GM12878 (cell line): ENCODE data around the gene BRD2. TPM values are rescaled to one million over a fixed set of nuclear protein-coding genes. Genes with fewer than 3 reads are reported as not detected.

Experiments used
- ATAC-seq: fragments of 200-7000 bp; cut with Tn5 transposase; 3 replicates; pipeline ENCODE4 v1.9.1; 2020; ENCODE audit warnings: mild to moderate bottlenecking, moderate library complexity
- BruUV-seq: library from RNA; stranded (reverse); fragments of 400-500 nt; replicated peaks from 2 replicates; lab custom pipeline; 2021; lab: Mats Ljungman, UMichigan
- CTCF ChIA-PET: fragments of 300-600 bp; sonication (Branson Sonifier 250); formaldehyde crosslinking; extraction: SDS; loops from one replicate; lab custom pipeline; 2021; ENCODE audit warnings: inconsistent platforms; lab: Yijun Ruan, JAX
- POLR2A ChIA-PET: fragments of 350-600 bp; formaldehyde crosslinking; extraction: SDS; loops from one replicate; lab custom pipeline; 2021; ENCODE audit warnings: inconsistent platforms; lab: Charles Lee
- RAD21 ChIA-PET: fragments of 300-600 bp; sonication (Branson Sonifier 250); formaldehyde crosslinking; loops from one replicate; lab custom pipeline; 2023; ENCODE audit warnings: antibody characterized with exemption; ENCODE audit not compliant: unreplicated experiment; lab: Charles Lee
- SMC1A ChIA-PET: fragments of 300-600 bp; sonication (Branson Sonifier 250); formaldehyde crosslinking; loops from one replicate; lab custom pipeline; 2023; ENCODE audit not compliant: unreplicated experiment, uncharacterized antibody; lab: Charles Lee
- DNase-seq: peaks from one replicate; pipeline ENCODE4 v3.0.0-alpha.2; 2011; ENCODE audit warnings: low read depth, low spot score
- FAIRE-seq: peaks from 3 replicates; lab custom pipeline; 2011; peaks lifted over from hg19 to GRCh38; lab: Jason Lieb, UNC
- H2AFZ ChIP-seq: 2 replicates; pipeline ENCODE4 v1.6.0; 2011; ENCODE audit warnings: low read depth, low read length, control low read depth; ENCODE audit not compliant: control insufficient read depth
- H3K27ac ChIP-seq: 2 replicates; pipeline ENCODE4 v1.5.1; 2011; ENCODE audit warnings: control low read depth; ENCODE audit not compliant: control insufficient read depth, insufficient read depth
- H3K27me3 ChIP-seq, 2 experiments: replicated peaks in 1 of 2; 2 replicates each; pipeline versions ENCODE4 v1.6.0 to v1.6.1; 2011; ENCODE audit warnings: low read length in 1 of 2; ENCODE audit not compliant: control insufficient read depth in 2 of 2, insufficient read depth in 2 of 2
- H3K36me3 ChIP-seq, 2 experiments: 2 replicates each; pipeline ENCODE4 v1.5.1; 2011; ENCODE audit warnings: low read length in 1 of 2; ENCODE audit not compliant: control insufficient read depth in 2 of 2, insufficient read depth in 2 of 2
- H3K4me1 ChIP-seq: 2 replicates; pipeline ENCODE4 v1.6.1; 2011; ENCODE audit warnings: mild to moderate bottlenecking, low read length, moderate library complexity, mixed read lengths; ENCODE audit not compliant: control insufficient read depth, insufficient read depth
- H3K4me2 ChIP-seq: 2 replicates; pipeline ENCODE4 v1.6.0; 2011; ENCODE audit warnings: control low read depth; ENCODE audit not compliant: control insufficient read depth, insufficient read depth
- H3K4me3 ChIP-seq: fragments of 200-600 bp; sonication (generic); 2 replicates; pipeline ENCODE4 v1.5.1; 2016
- H3K79me2 ChIP-seq: 2 replicates; pipeline ENCODE4 v1.6.0; 2011; ENCODE audit warnings: low read length; ENCODE audit not compliant: control insufficient read depth, insufficient read depth
- H3K9ac ChIP-seq: 2 replicates; pipeline ENCODE4 v1.8.0; 2011; ENCODE audit warnings: low read length, control low read depth, mixed read lengths; ENCODE audit not compliant: control insufficient read depth, insufficient read depth
- H3K9me3 ChIP-seq: replicated peaks from 3 replicates; pipeline ENCODE4 v1.5.1; 2011; ENCODE audit warnings: mild to moderate bottlenecking, low read length; ENCODE audit not compliant: control insufficient read depth, insufficient read depth
- H4K20me1 ChIP-seq: 2 replicates; pipeline ENCODE4 v1.6.0; 2011; ENCODE audit not compliant: control insufficient read depth, insufficient read depth
- BHLHE40 ChIP-seq, 2 experiments: fragments of 450-650 bp in 1 of 2; IDR thresholded peaks; 2 replicates each; pipeline ENCODE4 v1.6.1; 2011 to 2017; ENCODE audit warnings: low read depth in 2 of 2, borderline replicate concordance in 1 of 2, improper control_type of control experiment in 1 of 2, low read length in 1 of 2, mild to moderate bottlenecking in 1 of 2
- CHD2 ChIP-seq: IDR thresholded peaks from 2 replicates; pipeline ENCODE4 v1.6.1; 2011; ENCODE audit warnings: low read depth, low read length, improper control_type of control experiment, borderline replicate concordance
- EED ChIP-seq: sonication (generic); IDR thresholded peaks from 2 replicates; pipeline ENCODE4 v1.6.1; 2016; ENCODE audit warnings: antibody characterized with exemption, low read depth
- FOS ChIP-seq: IDR thresholded peaks from 3 replicates; pipeline ENCODE4 v1.6.1; 2011; ENCODE audit warnings: borderline replicate concordance; ENCODE audit not compliant: insufficient read length; ENCODE audit errors: extremely low read depth
- JUND ChIP-seq: IDR thresholded peaks from 2 replicates; pipeline ENCODE4 v1.6.1; 2012; ENCODE audit warnings: low read depth, mild to moderate bottlenecking, low read length, improper control_type of control experiment, moderate library complexity
- MEF2A ChIP-seq: IDR thresholded peaks from 2 replicates; pipeline ENCODE4 v1.6.1; 2011; ENCODE audit warnings: low read depth, mild to moderate bottlenecking, low read length, moderate library complexity; ENCODE audit not compliant: insufficient read depth
- MTA2 ChIP-seq: fragments of 450-650 bp; IDR thresholded peaks from 2 replicates; pipeline ENCODE4 v1.6.1; 2016; ENCODE audit warnings: low read depth, mild to moderate bottlenecking, moderate library complexity
- SIN3A ChIP-seq: IDR thresholded peaks from 2 replicates; pipeline ENCODE4 v1.6.1; 2012; ENCODE audit warnings: low read depth, low read length, improper control_type of control experiment
- STAT3 ChIP-seq: IDR thresholded peaks from 2 replicates; pipeline ENCODE4 v1.6.1; 2011; ENCODE audit warnings: low read depth, low read length, improper control_type of control experiment
- SUZ12 ChIP-seq: fragments of 200-600 bp; sonication (generic); IDR thresholded peaks from one replicate; pipeline ENCODE4 v1.6.1; 2018; ENCODE audit warnings: antibody characterized with exemption, mild to moderate bottlenecking; ENCODE audit not compliant: unreplicated experiment
- WGBS: methylation state at CpG from one replicate; pipeline ENCODE4 v1.1.6; 2016; ENCODE audit warnings: low lambda C conversion rate; ENCODE audit not compliant: insufficient replicate concordance, insufficient coverage; ENCODE audit errors: missing lambda C conversion rate; 5-methylcytosine and 5-hydroxymethylcytosine counted together
- in situ Hi-C: fragments of 300-500 bp; cut with MboI; formaldehyde crosslinking; loops from 9 replicates; pipeline ENCODE4 v1.14.3; 2018; ENCODE audit warnings: mixed read lengths
- intact Hi-C: fragments of 100-400 bp; cut with micrococcal nuclease; formaldehyde crosslinking; loops from one replicate; pipeline ENCODE4 v1.14.2; 2022; ENCODE audit not compliant: unreplicated experiment
- polyA plus RNA-seq, 11 experiments: library from polyadenylated mRNA; depleted of rRNA in 4 of 11; unstranded in 6 of 11; stranded (reverse) in 5 of 11; fragments of >200 nt; fragmentation: Nextera tagmentation in 4 of 11; fragmentation: Illumina TruSeq in 1 of 11; extraction: Ambion mirVana in 4 of 11; extraction: Trizol in 1 of 11; gene quantifications; 1 replicate in 1 of 11; 2 replicates in 10 of 11; pipeline versions ENCODE4 v1.2.1 to v1.2.3, GENCODE V29; 2011 to 2016; ENCODE audit warnings: inconsistent platforms in 2 of 11, missing spikeins in 2 of 11, low read depth in 1 of 11
- total RNA-seq, 4 experiments: library from RNA; depleted of rRNA in 3 of 4; stranded (reverse); fragments of >200 nt in 3 of 4; fragmentation: Illumina TruSeq in 1 of 4; extraction: Trizol in 1 of 4; gene quantifications; 2 replicates each; pipeline versions ENCODE4 v1.2.1 to v1.2.3, GENCODE V29; 2013 to 2021
- TF ChIP-seq, protein P1 (sequence below): fragments of 450-650 bp; IDR thresholded peaks from 2 replicates; pipeline ENCODE4 v1.6.1; 2016; ENCODE audit warnings: mild to moderate bottlenecking
- TF ChIP-seq, protein P2 (sequence below): fragments of 450-650 bp; IDR thresholded peaks from 2 replicates; pipeline ENCODE4 v1.6.1; 2016; ENCODE audit warnings: mild to moderate bottlenecking, moderate library complexity, borderline replicate concordance
- TF ChIP-seq, protein P3 (sequence below): IDR thresholded peaks from 2 replicates; pipeline ENCODE4 v1.6.1; 2012; ENCODE audit warnings: low read depth, low read length, improper control_type of control experiment

BRD2 gene
- total and polyA plus RNA-seq, 10 of the 15 experiments (the other 5 are each of a cell fraction or from before 2014, with no cell fraction given), result 32.2 to 239 (median 139) TPM

DNA sequence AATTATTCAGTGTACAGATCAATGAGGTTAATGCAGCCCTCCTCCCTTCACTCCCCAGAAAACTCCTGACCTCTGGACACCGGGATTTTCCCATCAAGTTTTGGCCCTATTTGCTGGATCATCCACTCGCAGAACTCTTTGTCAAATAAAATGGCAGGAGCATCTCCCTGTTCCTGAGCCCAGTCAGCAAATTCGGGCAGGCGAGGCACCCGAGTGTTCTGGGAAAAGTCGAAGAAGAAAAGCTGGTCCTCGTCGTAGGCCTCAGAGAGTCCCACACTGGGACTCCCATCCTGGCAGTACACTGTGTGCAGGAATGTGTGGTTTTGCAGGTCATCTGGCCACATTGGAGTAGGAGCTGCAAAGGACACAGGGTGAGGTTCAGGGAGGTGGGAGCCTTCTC is 17.9 kb upstream of the BRD2 start:
- Histone ChIP-seq H3K4me3 (peak overlapping the region; percentile 72), H3K4me1 (peaks cover 54% of the 10 kb centered on the region)
- POLR2A ChIA-PET, result interaction anchor here (1.1 to 13.5 kb wide), 9 partner anchors 9 to 97 kb away, joined by 3 to 486 read pairs (median 9); partner anchors contain the start of genes BRD2, HLA-DMB, PSMB9 and TAP1

More for the DNA sequence above, 17.9 kb upstream of the BRD2 start:
- no peak for TF ChIP-seq FOS
- no peak for TF ChIP-seq BHLHE40 (IDR thresholded peaks at IDR 0.05; ENCODE audit: borderline replicate concordance in 1 of 2, low read depth in 2 of 2, low read length in 1 of 2)
- TF ChIP-seq STAT3, result no peak
- TF ChIP-seq JUND, result no peak
- no peak for TF ChIP-seq MEF2A
- no peak for TF ChIP-seq EED
- TF ChIP-seq, protein P1, sequence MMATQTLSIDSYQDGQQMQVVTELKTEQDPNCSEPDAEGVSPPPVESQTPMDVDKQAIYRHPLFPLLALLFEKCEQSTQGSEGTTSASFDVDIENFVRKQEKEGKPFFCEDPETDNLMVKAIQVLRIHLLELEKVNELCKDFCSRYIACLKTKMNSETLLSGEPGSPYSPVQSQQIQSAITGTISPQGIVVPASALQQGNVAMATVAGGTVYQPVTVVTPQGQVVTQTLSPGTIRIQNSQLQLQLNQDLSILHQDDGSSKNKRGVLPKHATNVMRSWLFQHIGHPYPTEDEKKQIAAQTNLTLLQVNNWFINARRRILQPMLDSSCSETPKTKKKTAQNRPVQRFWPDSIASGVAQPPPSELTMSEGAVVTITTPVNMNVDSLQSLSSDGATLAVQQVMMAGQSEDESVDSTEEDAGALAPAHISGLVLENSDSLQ, result no peak
- TF ChIP-seq MTA2, result no peak
- no peak for TF ChIP-seq CHD2
- TF ChIP-seq, protein P2, sequence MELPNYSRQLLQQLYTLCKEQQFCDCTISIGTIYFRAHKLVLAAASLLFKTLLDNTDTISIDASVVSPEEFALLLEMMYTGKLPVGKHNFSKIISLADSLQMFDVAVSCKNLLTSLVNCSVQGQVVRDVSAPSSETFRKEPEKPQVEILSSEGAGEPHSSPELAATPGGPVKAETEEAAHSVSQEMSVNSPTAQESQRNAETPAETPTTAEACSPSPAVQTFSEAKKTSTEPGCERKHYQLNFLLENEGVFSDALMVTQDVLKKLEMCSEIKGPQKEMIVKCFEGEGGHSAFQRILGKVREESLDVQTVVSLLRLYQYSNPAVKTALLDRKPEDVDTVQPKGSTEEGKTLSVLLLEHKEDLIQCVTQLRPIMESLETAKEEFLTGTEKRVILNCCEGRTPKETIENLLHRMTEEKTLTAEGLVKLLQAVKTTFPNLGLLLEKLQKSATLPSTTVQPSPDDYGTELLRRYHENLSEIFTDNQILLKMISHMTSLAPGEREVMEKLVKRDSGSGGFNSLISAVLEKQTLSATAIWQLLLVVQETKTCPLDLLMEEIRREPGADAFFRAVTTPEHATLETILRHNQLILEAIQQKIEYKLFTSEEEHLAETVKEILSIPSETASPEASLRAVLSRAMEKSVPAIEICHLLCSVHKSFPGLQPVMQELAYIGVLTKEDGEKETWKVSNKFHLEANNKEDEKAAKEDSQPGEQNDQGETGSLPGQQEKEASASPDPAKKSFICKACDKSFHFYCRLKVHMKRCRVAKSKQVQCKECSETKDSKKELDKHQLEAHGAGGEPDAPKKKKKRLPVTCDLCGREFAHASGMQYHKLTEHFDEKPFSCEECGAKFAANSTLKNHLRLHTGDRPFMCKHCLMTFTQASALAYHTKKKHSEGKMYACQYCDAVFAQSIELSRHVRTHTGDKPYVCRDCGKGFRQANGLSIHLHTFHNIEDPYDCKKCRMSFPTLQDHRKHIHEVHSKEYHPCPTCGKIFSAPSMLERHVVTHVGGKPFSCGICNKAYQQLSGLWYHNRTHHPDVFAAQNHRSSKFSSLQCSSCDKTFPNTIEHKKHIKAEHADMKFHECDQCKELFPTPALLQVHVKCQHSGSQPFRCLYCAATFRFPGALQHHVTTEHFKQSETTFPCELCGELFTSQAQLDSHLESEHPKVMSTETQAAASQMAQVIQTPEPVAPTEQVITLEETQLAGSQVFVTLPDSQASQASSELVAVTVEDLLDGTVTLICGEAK, result no peak
- no peak for TF ChIP-seq SIN3A
- TF ChIP-seq SUZ12, result no peak
- TF ChIP-seq, protein P3, sequence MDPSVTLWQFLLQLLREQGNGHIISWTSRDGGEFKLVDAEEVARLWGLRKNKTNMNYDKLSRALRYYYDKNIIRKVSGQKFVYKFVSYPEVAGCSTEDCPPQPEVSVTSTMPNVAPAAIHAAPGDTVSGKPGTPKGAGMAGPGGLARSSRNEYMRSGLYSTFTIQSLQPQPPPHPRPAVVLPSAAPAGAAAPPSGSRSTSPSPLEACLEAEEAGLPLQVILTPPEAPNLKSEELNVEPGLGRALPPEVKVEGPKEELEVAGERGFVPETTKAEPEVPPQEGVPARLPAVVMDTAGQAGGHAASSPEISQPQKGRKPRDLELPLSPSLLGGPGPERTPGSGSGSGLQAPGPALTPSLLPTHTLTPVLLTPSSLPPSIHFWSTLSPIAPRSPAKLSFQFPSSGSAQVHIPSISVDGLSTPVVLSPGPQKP, result no peak
- Histone ChIP-seq H3K9ac (peak overlapping the region; percentile 54; the same call in 1 of the 2 replicates), H3K36me3 (peaks cover 0 to 4% of the 10 kb centered on the region in 2 experiments; a peak in 2 of 4 replicates), H2AFZ (no peak overlapping the region), H3K9me3 (no peaks in the 10 kb centered on the region; the same call in 2 of the 3 replicates), H3K4me2 (peak overlapping the region; percentile 77), H4K20me1 (no peaks in the 10 kb centered on the region), H3K27me3 (no peaks in the 10 kb centered on the region), H3K79me2 (peaks cover 61% of the 10 kb centered on the region), H3K27ac (peak overlapping the region; percentile 28; the same call in 1 of the 2 replicates)
- RAD21 ChIA-PET, result interaction anchor here (0.8 to 7.7 kb wide), 16 partner anchors 9 to 125 kb away, joined by 3 to 114 read pairs (median 5); partner anchors contain the start of genes HLA-DMB and HLA-DPB1
- CTCF ChIA-PET, result interaction anchor here (0.9 to 13.5 kb wide), 9 partner anchors 8 to 112 kb away, joined by 3 to 532 read pairs (median 7); partner anchors contain the start of genes BRD2, HLA-DMB and TAP2
- ATAC-seq (no peak), DNase-seq (no peak), FAIRE-seq (no peak)
- intact Hi-C loops (no loop called here), in situ Hi-C loops (loop anchor here (25.0 kb wide), 2 partner anchors 1388 to 1712 kb away; partner anchors contain the start of gene LTA)
- SMC1A ChIA-PET, result interaction anchor here (0.9 to 11.3 kb wide), 8 partner anchors 13 to 112 kb away, joined by 3 to 354 read pairs (median 8); partner anchors contain the start of genes BRD2, HLA-DMB and TAP2
- WGBS, result 78% methylated on average over 6 of the region's 8 CpGs
- no TSS peak for BruUV-seq
